ENCODE measurements around the gene SAPCD2.

Gene SAPCD2

DNA sequence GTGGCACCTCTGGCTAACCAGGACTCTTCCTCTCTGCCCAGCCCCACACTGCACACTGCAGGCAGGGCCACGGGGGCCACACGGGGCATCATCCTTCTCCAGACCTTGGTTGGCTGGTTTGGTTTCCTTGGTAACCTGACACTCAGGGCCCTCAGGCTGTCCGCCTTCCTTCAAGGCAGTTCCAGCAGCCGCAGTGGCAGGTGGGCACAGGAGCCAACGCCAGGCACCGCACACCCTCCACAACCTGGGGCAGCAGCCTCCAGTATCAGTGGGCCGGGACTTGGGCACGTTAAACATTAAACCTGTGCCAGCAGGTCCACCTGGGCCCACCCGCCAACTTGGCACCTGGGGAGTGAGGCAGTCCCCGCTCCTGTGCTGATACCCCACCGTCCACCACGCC is 26.3 kb downstream of the SAPCD2 start:
- DNase-seq (ENCODE audit: low read depth), result no peak
- TF ChIP-seq, protein P1, sequence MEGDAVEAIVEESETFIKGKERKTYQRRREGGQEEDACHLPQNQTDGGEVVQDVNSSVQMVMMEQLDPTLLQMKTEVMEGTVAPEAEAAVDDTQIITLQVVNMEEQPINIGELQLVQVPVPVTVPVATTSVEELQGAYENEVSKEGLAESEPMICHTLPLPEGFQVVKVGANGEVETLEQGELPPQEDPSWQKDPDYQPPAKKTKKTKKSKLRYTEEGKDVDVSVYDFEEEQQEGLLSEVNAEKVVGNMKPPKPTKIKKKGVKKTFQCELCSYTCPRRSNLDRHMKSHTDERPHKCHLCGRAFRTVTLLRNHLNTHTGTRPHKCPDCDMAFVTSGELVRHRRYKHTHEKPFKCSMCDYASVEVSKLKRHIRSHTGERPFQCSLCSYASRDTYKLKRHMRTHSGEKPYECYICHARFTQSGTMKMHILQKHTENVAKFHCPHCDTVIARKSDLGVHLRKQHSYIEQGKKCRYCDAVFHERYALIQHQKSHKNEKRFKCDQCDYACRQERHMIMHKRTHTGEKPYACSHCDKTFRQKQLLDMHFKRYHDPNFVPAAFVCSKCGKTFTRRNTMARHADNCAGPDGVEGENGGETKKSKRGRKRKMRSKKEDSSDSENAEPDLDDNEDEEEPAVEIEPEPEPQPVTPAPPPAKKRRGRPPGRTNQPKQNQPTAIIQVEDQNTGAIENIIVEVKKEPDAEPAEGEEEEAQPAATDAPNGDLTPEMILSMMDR (IDR thresholded peaks at IDR 0.05; ENCODE audit: control insufficient read depth, extremely low read depth, insufficient read depth), result no peak
- H3K4me3 ChIP-seq (ENCODE audit: low read depth, low read length), result peak overlapping the region; percentile 90

DNA sequence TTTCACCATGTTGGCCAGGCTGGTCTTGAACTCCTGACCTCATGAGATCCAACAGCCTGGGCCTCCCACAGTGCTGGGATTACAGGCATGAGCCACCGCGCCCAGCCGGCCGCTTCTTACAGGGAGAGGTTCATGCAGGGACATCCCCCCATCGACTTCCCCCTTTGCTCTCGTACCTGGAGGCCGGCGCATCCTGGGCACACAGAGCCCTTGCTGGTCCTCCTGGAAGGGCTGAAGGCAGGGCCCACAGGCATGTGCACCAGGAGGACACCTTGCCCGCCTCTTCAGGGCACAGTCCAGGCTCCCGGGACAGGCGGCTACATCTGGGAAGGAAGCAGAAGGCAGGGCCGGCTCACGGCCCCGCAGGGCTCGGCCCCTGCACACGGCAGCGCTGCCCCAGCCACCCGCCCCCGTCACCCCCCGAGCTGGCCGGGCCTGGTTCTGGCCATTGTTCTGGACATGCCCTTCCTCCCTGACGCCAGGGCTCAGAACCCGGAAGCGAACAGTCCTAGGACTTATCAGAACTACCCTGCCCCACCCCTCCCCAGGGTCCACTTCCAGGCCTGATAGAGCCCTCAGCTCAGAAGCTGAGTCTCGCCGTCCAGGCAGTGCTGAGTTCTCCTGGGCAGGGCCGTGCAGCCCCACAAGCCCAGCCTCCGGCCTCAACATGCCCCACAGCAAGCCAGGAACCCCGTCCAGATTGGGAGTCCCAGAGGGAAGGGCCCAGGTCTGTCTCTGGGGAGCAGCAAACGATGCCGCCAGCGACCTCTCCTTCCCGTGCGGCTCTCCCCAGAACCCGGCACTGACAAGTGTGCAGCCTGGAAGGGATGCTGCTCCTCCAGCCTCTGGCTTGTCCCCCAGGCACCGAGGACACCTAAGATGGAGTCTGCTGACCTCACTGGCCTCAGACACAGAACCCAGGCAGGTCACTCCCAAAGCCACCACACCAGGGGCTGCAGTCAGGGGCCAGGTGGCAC is 27.3 kb downstream of the SAPCD2 start:
- no peak for DNase-seq (ENCODE audit: low read depth)
- no peak overlapping the region for H3K4me3 ChIP-seq (ENCODE audit: low read depth, low read length)
- TF ChIP-seq, protein P1 (IDR thresholded peaks at IDR 0.05; ENCODE audit: control insufficient read depth, extremely low read depth, insufficient read depth), result no peak

DNA sequence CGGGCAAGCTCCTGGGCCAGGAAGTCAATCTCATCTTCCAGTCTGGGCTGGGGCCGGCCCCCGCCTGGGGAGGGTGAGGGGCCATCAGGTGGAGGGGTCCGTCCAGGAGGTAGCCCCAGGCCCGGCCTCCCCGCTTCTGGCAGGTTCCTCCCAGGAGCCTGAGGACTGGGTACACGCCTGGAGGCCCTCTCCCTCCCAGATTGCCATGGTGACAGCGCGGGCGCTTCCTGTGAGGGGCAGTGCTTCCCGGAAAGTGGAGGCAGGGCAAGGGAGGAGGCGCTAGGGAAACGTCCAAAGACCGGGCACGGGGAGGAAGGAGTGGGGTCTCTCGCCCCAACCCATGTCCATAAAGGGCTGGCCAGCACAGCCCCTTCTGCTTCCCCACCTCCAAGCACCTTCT is 29.2 kb downstream of the SAPCD2 start:
- DNase-seq (ENCODE audit: low read depth), result no peak
- H3K4me3 ChIP-seq (ENCODE audit: low read depth, low read length), result no peak overlapping the region

DNA sequence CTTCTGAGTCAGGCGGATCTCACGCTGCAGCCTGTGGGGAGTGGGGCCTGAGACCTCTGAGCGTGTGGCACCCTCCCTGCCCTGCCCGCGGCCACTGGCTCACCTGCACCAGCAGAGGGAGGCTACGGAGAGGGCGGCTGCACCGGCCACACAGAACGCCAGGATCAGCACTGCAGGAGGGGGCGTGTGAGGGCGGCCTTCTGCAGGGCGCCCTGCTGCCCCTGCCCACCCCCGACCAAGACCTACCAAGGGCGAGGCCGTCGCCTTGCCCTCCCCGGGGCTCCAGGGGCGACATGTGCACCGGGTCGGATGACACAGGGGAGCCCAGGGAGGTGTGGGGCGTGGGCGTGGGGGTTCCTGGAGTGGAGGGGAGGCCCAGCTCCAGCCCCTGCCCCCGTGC is 29.8 kb downstream of the SAPCD2 start:
- TF ChIP-seq, protein P1 (IDR thresholded peaks at IDR 0.05; ENCODE audit: control insufficient read depth, extremely low read depth, insufficient read depth), result no peak

More for the DNA sequence above, 29.2 kb downstream of the SAPCD2 start:
- TF ChIP-seq, protein P1 (IDR thresholded peaks at IDR 0.05; ENCODE audit: control insufficient read depth, extremely low read depth, insufficient read depth), result no peak

DNA sequence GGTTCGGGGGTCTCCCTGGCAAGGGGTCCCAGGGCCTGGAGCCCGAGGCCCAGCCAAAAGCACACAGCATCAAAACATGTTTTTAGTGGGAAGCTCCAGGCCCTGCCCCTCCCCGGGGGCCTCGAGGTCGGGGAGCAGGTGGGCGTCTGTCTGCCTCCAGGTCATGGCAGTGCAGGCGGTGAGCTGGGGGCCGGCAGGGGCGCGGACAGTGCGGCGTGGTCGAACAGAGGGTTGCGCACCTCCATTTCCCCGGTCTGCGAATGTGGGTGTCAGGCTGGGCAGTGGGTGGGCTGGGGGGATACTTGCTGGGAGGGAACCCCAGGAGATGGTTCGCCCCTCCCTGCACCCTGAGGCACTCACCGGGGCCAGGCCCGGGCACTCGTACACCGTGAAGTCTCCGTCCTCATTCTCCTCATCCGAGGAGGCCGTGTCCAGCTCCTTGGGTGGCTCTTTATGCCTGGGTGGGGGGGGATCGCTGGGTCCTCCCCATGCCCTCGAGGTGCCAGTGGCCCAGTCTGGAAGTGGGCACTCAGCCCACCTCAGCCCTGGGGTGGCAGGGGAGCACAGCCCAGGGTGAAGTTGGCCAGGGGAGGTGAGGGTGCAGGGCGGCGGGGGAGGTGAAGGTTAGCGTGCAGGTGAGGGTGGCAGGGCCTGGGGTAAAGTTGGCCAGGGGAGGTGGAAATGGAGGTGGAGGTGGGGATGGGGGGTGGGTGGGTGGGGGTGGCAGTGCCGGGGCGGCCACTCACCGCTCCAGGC is 30.6 kb downstream of the SAPCD2 start:
- DNase-seq (ENCODE audit: low read depth), result no peak
- TF ChIP-seq, protein P1 (IDR thresholded peaks at IDR 0.05; ENCODE audit: control insufficient read depth, extremely low read depth, insufficient read depth), result no peak
- H3K4me3 ChIP-seq (ENCODE audit: low read depth, low read length), result no peak overlapping the region

More for the DNA sequence above, 29.8 kb downstream of the SAPCD2 start:
- H3K4me3 ChIP-seq (ENCODE audit: low read depth, low read length), result no peak overlapping the region
- no peak for DNase-seq (ENCODE audit: low read depth)

DNA sequence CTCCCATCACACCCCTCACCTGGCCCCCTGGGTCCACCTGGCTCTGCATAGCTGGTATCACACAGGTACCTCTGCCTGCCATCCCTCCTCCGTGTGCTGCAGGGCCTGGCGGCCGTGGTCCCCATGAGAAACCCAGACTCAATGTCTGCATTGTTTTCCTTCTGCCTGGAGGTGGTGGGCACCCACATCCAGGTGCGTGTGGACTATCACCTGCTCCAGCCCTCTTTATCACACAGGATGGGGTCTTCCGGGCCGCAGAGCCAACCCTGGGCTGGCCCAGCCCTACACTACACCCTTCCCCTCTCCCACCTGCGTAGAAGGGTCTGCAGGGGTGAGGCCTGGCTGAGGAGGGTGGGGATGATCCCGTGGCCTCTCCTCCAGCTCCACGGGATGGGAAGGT is 31.4 kb downstream of the SAPCD2 start:
- TF ChIP-seq, protein P1 (IDR thresholded peaks at IDR 0.05; ENCODE audit: control insufficient read depth, extremely low read depth, insufficient read depth), result no peak
- no peak for DNase-seq (ENCODE audit: low read depth)
- H3K4me3 ChIP-seq (ENCODE audit: low read depth, low read length), result no peak overlapping the region
